GM23248 (cell line): ENCODE results near the gene ADORA1. TPM values are rescaled to one million over a fixed set of nuclear protein-coding genes. Genes with fewer than 3 reads are reported as not detected.

Experiments used
- DNase-seq: peaks from one replicate; pipeline ENCODE4 v3.0.0-alpha.2; 2015
- H2AFZ ChIP-seq: fragments of 200-600 bp; sonication (generic); 2 replicates; pipeline ENCODE4 v1.6.1; 2016; ENCODE audit warnings: antibody characterized with exemption
- H3F3A ChIP-seq: fragments of 200-600 bp; sonication (generic); 2 replicates; pipeline ENCODE4 v1.6.1; 2016; ENCODE audit warnings: mild to moderate bottlenecking, antibody characterized with exemption, mixed run types; ENCODE audit not compliant: insufficient read depth
- H3K27ac ChIP-seq: fragments of 200-600 bp; sonication (generic); 2 replicates; pipeline ENCODE4 v1.5.1; 2016; ENCODE audit warnings: mild to moderate bottlenecking
- H3K27me3 ChIP-seq: fragments of 200-600 bp; sonication (generic); replicated peaks from 2 replicates; pipeline ENCODE4 v1.6.1; 2016; ENCODE audit warnings: mild to moderate bottlenecking; ENCODE audit not compliant: insufficient read depth
- H3K36me3 ChIP-seq: fragments of 200-600 bp; sonication (generic); 2 replicates; pipeline ENCODE4 v1.6.1; 2016; ENCODE audit warnings: low read depth, mild to moderate bottlenecking
- H3K4me1 ChIP-seq: fragments of 200-600 bp; sonication (generic); 2 replicates; pipeline ENCODE4 v1.6.1; 2016; ENCODE audit warnings: mild to moderate bottlenecking; ENCODE audit not compliant: insufficient read depth
- H3K4me2 ChIP-seq: fragments of 200-600 bp; sonication (generic); one replicate; pipeline ENCODE4 v1.6.1; 2016; ENCODE audit warnings: mild to moderate bottlenecking; ENCODE audit not compliant: unreplicated experiment
- H3K4me3 ChIP-seq: fragments of 200-600 bp; sonication (generic); 2 replicates; pipeline ENCODE4 v1.5.1; 2016; ENCODE audit warnings: mild to moderate bottlenecking
- H3K79me2 ChIP-seq: fragments of 200-600 bp; sonication (generic); 2 replicates; pipeline ENCODE4 v1.6.1; 2016; ENCODE audit warnings: mild to moderate bottlenecking; ENCODE audit not compliant: insufficient read depth
- H3K9ac ChIP-seq: fragments of 200-600 bp; sonication (generic); 2 replicates; pipeline ENCODE4 v1.6.1; 2016; ENCODE audit warnings: mild to moderate bottlenecking
- H3K9me2 ChIP-seq: fragments of 200-600 bp; sonication (generic); 2 replicates; pipeline ENCODE4 v1.6.1; 2016; ENCODE audit warnings: mixed run types, mild to moderate bottlenecking, moderate library complexity; ENCODE audit not compliant: insufficient read depth
- H3K9me3 ChIP-seq: fragments of 200-600 bp; sonication (generic); one replicate; pipeline ENCODE4 v1.6.1; 2017; ENCODE audit warnings: low read depth
- H4K20me1 ChIP-seq: fragments of 200-600 bp; sonication (generic); 2 replicates; pipeline ENCODE4 v1.6.0; 2016; ENCODE audit not compliant: insufficient read depth
- EZH2 ChIP-seq: fragments of 200-600 bp; sonication (generic); IDR thresholded peaks from 2 replicates; pipeline ENCODE4 v1.6.1; 2018; ENCODE audit warnings: antibody characterized with exemption, mild to moderate bottlenecking; ENCODE audit not compliant: insufficient read depth, poor library complexity, severe bottlenecking
- EZH2phosphoT487 ChIP-seq: fragments of 200-600 bp; sonication (generic); IDR thresholded peaks from 2 replicates; pipeline ENCODE4 v1.6.1; 2018; ENCODE audit warnings: antibody characterized with exemption, moderate library complexity, mild to moderate bottlenecking, low read depth; ENCODE audit not compliant: insufficient read depth
- WGBS, 2 experiments: methylation state at CpG; one replicate each; pipeline ENCODE4 v1.1.6; 2015 to 2017; ENCODE audit warnings: low lambda C conversion rate in 2 of 2, low coverage in 1 of 2; ENCODE audit errors: missing lambda C conversion rate in 2 of 2; 5-methylcytosine and 5-hydroxymethylcytosine counted together
- in situ Hi-C: fragments of 300-500 bp; cut with MboI; formaldehyde crosslinking; loops from 2 replicates; pipeline ENCODE4 v1.15.0; 2020
- polyA plus RNA-seq: library from polyadenylated mRNA; unstranded; fragments of >200 nt; fragmentation: Nextera tagmentation; extraction: Ambion mirVana; gene quantifications from 2 replicates; pipeline ENCODE4 v1.2.1, GENCODE V29; 2016
- total RNA-seq: library from RNA; depleted of rRNA; stranded (reverse); fragments of >200 nt; shearing (Covaris generic); gene quantifications from 2 replicates; pipeline ENCODE4 v1.2.3, GENCODE V29; 2014

The ADORA1 gene
- total and polyA plus RNA-seq, 2 experiments from 2014 or later, result 2.2 to 5.8 TPM

GRCh38 chr1:203101813-203102634 is 25.5 kb upstream of the ADORA1 start:
- WGBS, 2 experiments, result 33 to 44% methylated on average over 6 of the region's 6 CpGs
- Histone ChIP-seq H3K36me3 (no peaks in the 10 kb centered on the region), H3K4me3 (no peak overlapping the region), H3K4me1 (no peaks in the 10 kb centered on the region), H3K9me2 (no peaks in the 10 kb centered on the region), H4K20me1 (no peaks in the 10 kb centered on the region), H3K27me3 (peaks cover 32% of the 10 kb centered on the region), H3K9me3 (no peaks in the 10 kb centered on the region), H3K27ac (no peak overlapping the region), H3F3A (no peaks in the 10 kb centered on the region), H3K79me2 (no peaks in the 10 kb centered on the region), H3K9ac (no peak overlapping the region), H3K4me2 (no peak overlapping the region), H2AFZ (no peak overlapping the region)
- TF ChIP-seq EZH2phosphoT487, result no peak
- in situ Hi-C loops, result no loop called here
- DNase-seq, result no peak

GRCh38 chr1:203103216-203103615 is 24.3 kb upstream of the ADORA1 start:
- peaks cover 44% of the 10 kb centered on the region for H3K27me3 ChIP-seq

GRCh38 chr1:203103829-203104495 is 23.6 kb upstream of the ADORA1 start:
- Histone ChIP-seq H3K27ac (no peak overlapping the region), H3K27me3 (peaks cover 51% of the 10 kb centered on the region), H3K9me2 (no peaks in the 10 kb centered on the region), H3K79me2 (no peaks in the 10 kb centered on the region), H2AFZ (no peak overlapping the region), H3K9ac (no peak overlapping the region), H3K4me2 (no peak overlapping the region), H4K20me1 (no peaks in the 10 kb centered on the region), H3K4me1 (no peaks in the 10 kb centered on the region), H3F3A (no peaks in the 10 kb centered on the region), H3K4me3 (no peak overlapping the region), H3K36me3 (no peaks in the 10 kb centered on the region), H3K9me3 (no peaks in the 10 kb centered on the region)
- DNase-seq, result no peak
- in situ Hi-C loops, result no loop called here
- TF ChIP-seq EZH2phosphoT487 (no peak), EZH2 (no peak)
- 71 to 73% methylated on average over 6 of the region's 6 CpGs for WGBS, 2 experiments

More at GRCh38 chr1:203103216-203103615, 24.3 kb upstream of the ADORA1 start:
- Histone ChIP-seq H3K4me3 (no peak overlapping the region), H3K79me2 (no peaks in the 10 kb centered on the region), H3K27ac (no peak overlapping the region), H3K9me2 (no peaks in the 10 kb centered on the region), H3K9me3 (no peaks in the 10 kb centered on the region), H3K4me2 (no peak overlapping the region), H2AFZ (no peak overlapping the region), H3K36me3 (no peaks in the 10 kb centered on the region), H3K9ac (no peak overlapping the region), H3K4me1 (no peaks in the 10 kb centered on the region), H4K20me1 (no peaks in the 10 kb centered on the region), H3F3A (no peaks in the 10 kb centered on the region)
- in situ Hi-C loops, result no loop called here
- 11 to 19% methylated on average over 4 of the region's 4 CpGs for WGBS, 2 experiments
- DNase-seq, result no peak
- no peak for TF ChIP-seq EZH2
- no peak for TF ChIP-seq EZH2phosphoT487

- in situ Hi-C loops, result no loop called here
- H3K9ac ChIP-seq, result no peak overlapping the region
Observed at GRCh38 chr1:203104789-203105390, 22.6 kb upstream of the ADORA1 start.

More at GRCh38 chr1:203104789-203105390, 22.6 kb upstream of the ADORA1 start:
- H3K9me2 ChIP-seq, result no peaks in the 10 kb centered on the region
- no peaks in the 10 kb centered on the region for H3K9me3 ChIP-seq
- H3K4me3 ChIP-seq, result no peak overlapping the region
- no peak for DNase-seq
- H3F3A ChIP-seq, result no peaks in the 10 kb centered on the region
- peaks cover 61% of the 10 kb centered on the region for H3K27me3 ChIP-seq
- no peak for TF ChIP-seq EZH2phosphoT487
- no peak for TF ChIP-seq EZH2
- no peaks in the 10 kb centered on the region for H3K36me3 ChIP-seq
- H3K4me1 ChIP-seq, result no peaks in the 10 kb centered on the region
- H3K4me2 ChIP-seq, result no peak overlapping the region
- no peaks in the 10 kb centered on the region for H4K20me1 ChIP-seq
- H3K27ac ChIP-seq, result no peak overlapping the region
- no peaks in the 10 kb centered on the region for H3K79me2 ChIP-seq
- H2AFZ ChIP-seq, result no peak overlapping the region
